T-helper 17 cell (primary cell): Measurements from ENCODE around the gene ZNF804B. TPM values are rescaled to one million over a fixed set of nuclear protein-coding genes. Genes with fewer than 3 reads are reported as not detected.

Experiments
- ATAC-seq: fragments of 150-1000 bp; cut with Tn5 transposase; 2 replicates; pipeline ENCODE4 v1.10.0; 2021; ENCODE audit warnings: mild to moderate bottlenecking, moderate library complexity
- DNase-seq, 3 donors: peaks; one replicate each; pipeline versions ENCODE4 v3.0.0 to v3.0.0-alpha.2; 2020 to 2021
- H3K9me3 ChIP-seq: one replicate; pipeline ENCODE4 v1.7.0; 2013; ENCODE audit warnings: low read length, mild to moderate bottlenecking; ENCODE audit not compliant: control insufficient read depth, poor library complexity, severe bottlenecking
- H3K27ac Mint-ChIP-seq: one replicate; pipeline ENCODE4 v1.8.0; 2022; ENCODE audit warnings: mild to moderate bottlenecking, moderate library complexity, mixed read lengths
- H3K27me3 Mint-ChIP-seq: one replicate; pipeline ENCODE4 v1.8.0; 2022; ENCODE audit warnings: mixed read lengths
- H3K36me3 Mint-ChIP-seq: one replicate; pipeline ENCODE4 v1.8.0; 2022; ENCODE audit warnings: low read depth, mixed read lengths
- H3K4me1 Mint-ChIP-seq: one replicate; pipeline ENCODE4 v1.8.0; 2022; ENCODE audit warnings: mild to moderate bottlenecking, mixed read lengths
- H3K4me3 Mint-ChIP-seq: one replicate; pipeline ENCODE4 v1.8.0; 2022; ENCODE audit warnings: mild to moderate bottlenecking, moderate library complexity, mixed read lengths
- total RNA-seq, 4 donors: library from RNA in 2 of 4; stranded (reverse) in 2 of 4; gene quantifications; one replicate each; pipeline ENCODE4 v1.2.3 and lab custom pipeline; 2022 to 2026

ZNF804B gene
- total RNA-seq, 2 donors from 2014 or later: not detected

GRCh38 chr7:89023877-89024276, 264.4 kb downstream of the ZNF804B start:
- Mint-ChIP-seq H3K27ac (no peak overlapping the region), H3K36me3 (no peaks in the 10 kb centered on the region), H3K4me3 (no peak overlapping the region), H3K4me1 (no peaks in the 10 kb centered on the region), H3K27me3 (no peaks in the 10 kb centered on the region)
- no peak for DNase-seq
- H3K9me3 ChIP-seq: no peaks in the 10 kb centered on the region
- no peak for ATAC-seq

- no peak for ATAC-seq
- Mint-ChIP-seq H3K27ac (no peak overlapping the region), H3K36me3 (no peaks in the 10 kb centered on the region), H3K4me3 (no peak overlapping the region), H3K4me1 (no peaks in the 10 kb centered on the region), H3K27me3 (no peaks in the 10 kb centered on the region)
- DNase-seq: no peak
- H3K9me3 ChIP-seq: no peaks in the 10 kb centered on the region
These were observed 268.3 kb downstream of the ZNF804B start for GRCh38 chr7:89027781-89028180.

- no peaks in the 10 kb centered on the region for H3K27me3 Mint-ChIP-seq
- H3K9me3 ChIP-seq: no peaks in the 10 kb centered on the region
- H3K4me1 Mint-ChIP-seq: no peaks in the 10 kb centered on the region
- no peaks in the 10 kb centered on the region for H3K36me3 Mint-ChIP-seq
- H3K27ac Mint-ChIP-seq: no peak overlapping the region
- DNase-seq (no peak), ATAC-seq (no peak)
- H3K4me3 Mint-ChIP-seq: no peak overlapping the region
These were observed 268.8 kb downstream of the ZNF804B start for GRCh38 chr7:89028319-89028718.

- Mint-ChIP-seq H3K4me1 (no peaks in the 10 kb centered on the region), H3K27ac (no peak overlapping the region), H3K27me3 (no peaks in the 10 kb centered on the region), H3K4me3 (no peak overlapping the region), H3K36me3 (no peaks in the 10 kb centered on the region)
- no peak for ATAC-seq
- H3K9me3 ChIP-seq: no peaks in the 10 kb centered on the region
- DNase-seq: no peak
These were observed 270.4 kb downstream of the ZNF804B start for GRCh38 chr7:89029864-89030263.

- Mint-ChIP-seq H3K4me1 (no peaks in the 10 kb centered on the region), H3K27me3 (no peaks in the 10 kb centered on the region), H3K36me3 (no peaks in the 10 kb centered on the region), H3K4me3 (no peak overlapping the region), H3K27ac (no peak overlapping the region)
- ATAC-seq: no peak
- no peak for DNase-seq
- H3K9me3 ChIP-seq: peaks cover 3% of the 10 kb centered on the region
These were observed 281.7 kb downstream of the ZNF804B start for GRCh38 chr7:89041240-89041639.

GRCh38 chr7:89042940-89043339, 283.4 kb downstream of the ZNF804B start:
- peaks cover 3% of the 10 kb centered on the region for H3K9me3 ChIP-seq
- H3K4me1 Mint-ChIP-seq: no peaks in the 10 kb centered on the region
- no peaks in the 10 kb centered on the region for H3K27me3 Mint-ChIP-seq
- H3K27ac Mint-ChIP-seq: no peak overlapping the region
- DNase-seq (no peak), ATAC-seq (no peak)
- H3K36me3 Mint-ChIP-seq: no peaks in the 10 kb centered on the region
- no peak overlapping the region for H3K4me3 Mint-ChIP-seq

GRCh38 chr7:89049043-89049442, 289.5 kb downstream of the ZNF804B start:
- ATAC-seq (no peak), DNase-seq (no peak)
- no peaks in the 10 kb centered on the region for H3K9me3 ChIP-seq
- H3K27me3 Mint-ChIP-seq: no peaks in the 10 kb centered on the region
- no peak overlapping the region for H3K4me3 Mint-ChIP-seq
- H3K27ac Mint-ChIP-seq: no peak overlapping the region
- no peaks in the 10 kb centered on the region for H3K4me1 Mint-ChIP-seq
- no peaks in the 10 kb centered on the region for H3K36me3 Mint-ChIP-seq

GRCh38 chr7:89053130-89053529, 293.6 kb downstream of the ZNF804B start:
- Mint-ChIP-seq H3K27me3 (no peaks in the 10 kb centered on the region), H3K4me3 (no peak overlapping the region), H3K27ac (no peak overlapping the region), H3K4me1 (no peaks in the 10 kb centered on the region), H3K36me3 (no peaks in the 10 kb centered on the region)
- DNase-seq (no peak), ATAC-seq (no peak)
- H3K9me3 ChIP-seq: no peaks in the 10 kb centered on the region

- Mint-ChIP-seq H3K27me3 (no peaks in the 10 kb centered on the region), H3K4me3 (no peak overlapping the region), H3K4me1 (no peaks in the 10 kb centered on the region), H3K36me3 (no peaks in the 10 kb centered on the region), H3K27ac (no peak overlapping the region)
- H3K9me3 ChIP-seq: no peaks in the 10 kb centered on the region
- ATAC-seq (no peak), DNase-seq (no peak)
These were observed 294.9 kb downstream of the ZNF804B start for GRCh38 chr7:89054361-89054760.

GRCh38 chr7:89060234-89060633, 300.7 kb downstream of the ZNF804B start:
- Mint-ChIP-seq H3K4me1 (no peaks in the 10 kb centered on the region), H3K36me3 (no peaks in the 10 kb centered on the region), H3K27me3 (no peaks in the 10 kb centered on the region), H3K27ac (no peak overlapping the region), H3K4me3 (no peak overlapping the region)
- DNase-seq (no peak), ATAC-seq (no peak)
- H3K9me3 ChIP-seq: no peaks in the 10 kb centered on the region

- no peaks in the 10 kb centered on the region for H3K9me3 ChIP-seq
- Mint-ChIP-seq H3K4me3 (no peak overlapping the region), H3K4me1 (no peaks in the 10 kb centered on the region), H3K27ac (no peak overlapping the region), H3K27me3 (no peaks in the 10 kb centered on the region), H3K36me3 (no peaks in the 10 kb centered on the region)
- no peak for DNase-seq
- no peak for ATAC-seq
These were observed 305.3 kb downstream of the ZNF804B start for GRCh38 chr7:89064831-89065230.

- DNase-seq (no peak), ATAC-seq (no peak)
- no peaks in the 10 kb centered on the region for H3K9me3 ChIP-seq
- Mint-ChIP-seq H3K27me3 (no peaks in the 10 kb centered on the region), H3K27ac (no peak overlapping the region), H3K36me3 (no peaks in the 10 kb centered on the region), H3K4me3 (no peak overlapping the region), H3K4me1 (no peaks in the 10 kb centered on the region)
These were observed 307.5 kb downstream of the ZNF804B start for GRCh38 chr7:89067048-89067447.

GRCh38 chr7:89072081-89072480, 312.6 kb downstream of the ZNF804B start:
- no peaks in the 10 kb centered on the region for H3K9me3 ChIP-seq
- ATAC-seq: no peak
- Mint-ChIP-seq H3K27me3 (no peaks in the 10 kb centered on the region), H3K27ac (no peak overlapping the region), H3K4me1 (no peaks in the 10 kb centered on the region), H3K4me3 (no peak overlapping the region), H3K36me3 (no peaks in the 10 kb centered on the region)
- no peak for DNase-seq

- ATAC-seq (no peak), DNase-seq (no peak)
- no peaks in the 10 kb centered on the region for H3K4me1 Mint-ChIP-seq
- no peak overlapping the region for H3K4me3 Mint-ChIP-seq
- no peaks in the 10 kb centered on the region for H3K9me3 ChIP-seq
- H3K27ac Mint-ChIP-seq: no peak overlapping the region
- no peaks in the 10 kb centered on the region for H3K27me3 Mint-ChIP-seq
- no peaks in the 10 kb centered on the region for H3K36me3 Mint-ChIP-seq
These were observed 314.3 kb downstream of the ZNF804B start for GRCh38 chr7:89073776-89074175.

- Mint-ChIP-seq H3K36me3 (no peaks in the 10 kb centered on the region), H3K4me3 (no peak overlapping the region), H3K4me1 (no peaks in the 10 kb centered on the region), H3K27ac (no peak overlapping the region), H3K27me3 (no peaks in the 10 kb centered on the region)
- no peak for ATAC-seq
- H3K9me3 ChIP-seq: no peaks in the 10 kb centered on the region
- DNase-seq: no peak
These were observed 318.5 kb downstream of the ZNF804B start for GRCh38 chr7:89077992-89078391.
